SK-N-MC (cell line): ENCODE results near the gene GRB10.

ENCODE experiments used
- DNase-seq: peaks from one replicate; pipeline ENCODE4 v3.0.0-alpha.2; 2011; ENCODE audit warnings: low read depth, low spot score
- H3K27ac ChIP-seq: fragments of 200-600 bp; sonication (generic); 2 replicates; pipeline ENCODE4 v1.5.1; 2016; ENCODE audit warnings: mixed run types
- H3K36me3 ChIP-seq: fragments of 200-600 bp; sonication (generic); 2 replicates; pipeline ENCODE4 v1.6.1; 2017; ENCODE audit warnings: antibody characterized with exemption, low read length, mixed read lengths; ENCODE audit not compliant: insufficient read depth
- H3K4me3 ChIP-seq: fragments of 200-600 bp; sonication (generic); 2 replicates; pipeline ENCODE4 v1.5.1; 2016
- H3K9ac ChIP-seq: fragments of 200-600 bp; sonication (generic); 2 replicates; pipeline ENCODE4 v1.8.0; 2017; ENCODE audit warnings: mixed run types, mixed read lengths; ENCODE audit not compliant: insufficient read length
- H3K9me3 ChIP-seq: fragments of 200-600 bp; sonication (generic); 2 replicates; pipeline ENCODE4 v1.6.1; 2017; ENCODE audit warnings: low read depth, mild to moderate bottlenecking, antibody characterized with exemption, low read length, moderate library complexity, mixed read lengths
- EZH2 ChIP-seq: fragments of 200-600 bp; sonication (generic); IDR thresholded peaks from one replicate; pipeline ENCODE4 v1.6.1; 2017; ENCODE audit warnings: antibody characterized with exemption
- FOXP2 ChIP-seq: optimal IDR thresholded peaks from 2 replicates; pipeline ENCODE3; 2011; ENCODE audit warnings: mild to moderate bottlenecking, moderate library complexity; ENCODE audit not compliant: insufficient read depth; ENCODE audit errors: extremely low read length, control extremely low read depth
- POLR2AphosphoS5 ChIP-seq: IDR thresholded peaks from 2 replicates; pipeline ENCODE4 v1.6.1; 2012; ENCODE audit warnings: mild to moderate bottlenecking, low read depth, low read length, borderline replicate concordance

GRB10 gene

GRCh38 chr7:50648076-50648475, 134.6 kb downstream of the GRB10 start:
- peaks cover 7% of the 10 kb centered on the region; the same call in 1 of the 2 replicates for H3K36me3 ChIP-seq
- H3K4me3 ChIP-seq = no peak overlapping the region
- DNase-seq = no peak
- no peak overlapping the region for H3K9ac ChIP-seq
- no peak overlapping the region for H3K27ac ChIP-seq
- H3K9me3 ChIP-seq = no peaks in the 10 kb centered on the region
- TF ChIP-seq POLR2AphosphoS5 (no peak), EZH2 (no peak), FOXP2 (no peak)

- no peak overlapping the region for H3K4me3 ChIP-seq
- no peak for DNase-seq
- H3K36me3 ChIP-seq = peaks cover 4% of the 10 kb centered on the region; the same call in 1 of the 2 replicates
- H3K27ac ChIP-seq = no peak overlapping the region
- no peak overlapping the region for H3K9ac ChIP-seq
- H3K9me3 ChIP-seq = no peaks in the 10 kb centered on the region
- TF ChIP-seq POLR2AphosphoS5 (no peak), EZH2 (no peak), FOXP2 (no peak)
Measured at GRCh38 chr7:50647286-50647980, 135.3 kb downstream of the GRB10 start.

GRCh38 chr7:50646069-50646468, 136.6 kb downstream of the GRB10 start:
- H3K36me3 ChIP-seq = peaks cover 4% of the 10 kb centered on the region; the same call in 1 of the 2 replicates
- TF ChIP-seq FOXP2 (no peak), EZH2 (no peak), POLR2AphosphoS5 (no peak)
- H3K4me3 ChIP-seq = no peak overlapping the region
- no peak for DNase-seq
- no peak overlapping the region for H3K27ac ChIP-seq
- no peaks in the 10 kb centered on the region for H3K9me3 ChIP-seq
- H3K9ac ChIP-seq = no peak overlapping the region

- TF ChIP-seq FOXP2 = no peak
- Histone ChIP-seq H3K4me3 (no peak overlapping the region), H3K27ac (no peak overlapping the region), H3K9ac (no peak overlapping the region), H3K36me3 (no peaks in the 10 kb centered on the region; the same call in 1 of the 2 replicates), H3K9me3 (no peaks in the 10 kb centered on the region)
- DNase-seq = no peak
Measured at GRCh38 chr7:50645186-50645585, 137.5 kb downstream of the GRB10 start.

- no peak overlapping the region for H3K4me3 ChIP-seq
- no peak overlapping the region for H3K9ac ChIP-seq
- TF ChIP-seq EZH2 = no peak
- TF ChIP-seq FOXP2 = no peak
- no peak for TF ChIP-seq POLR2AphosphoS5
- H3K9me3 ChIP-seq = no peaks in the 10 kb centered on the region
- H3K27ac ChIP-seq = no peak overlapping the region
- no peaks in the 10 kb centered on the region; the same call in 1 of the 2 replicates for H3K36me3 ChIP-seq
- no peak for DNase-seq
Measured at GRCh38 chr7:50644586-50644985, 138.1 kb downstream of the GRB10 start.

GRCh38 chr7:50644114-50644513, 138.6 kb downstream of the GRB10 start:
- Histone ChIP-seq H3K9me3 (no peaks in the 10 kb centered on the region), H3K4me3 (no peak overlapping the region), H3K9ac (no peak overlapping the region), H3K27ac (no peak overlapping the region), H3K36me3 (no peaks in the 10 kb centered on the region; the same call in 1 of the 2 replicates)
- DNase-seq = no peak
- TF ChIP-seq FOXP2 (no peak), POLR2AphosphoS5 (no peak), EZH2 (no peak)

GRCh38 chr7:50641442-50642405, 141.0 kb downstream of the GRB10 start:
- Histone ChIP-seq H3K27ac (no peak overlapping the region), H3K9me3 (no peaks in the 10 kb centered on the region), H3K4me3 (no peak overlapping the region), H3K36me3 (peaks cover 4% of the 10 kb centered on the region; the same call in 1 of the 2 replicates), H3K9ac (no peak overlapping the region)
- DNase-seq = no peak
- TF ChIP-seq FOXP2 = no peak
- TF ChIP-seq EZH2 = no peak
- TF ChIP-seq POLR2AphosphoS5 = no peak

GRCh38 chr7:50640779-50641178, 141.9 kb downstream of the GRB10 start:
- TF ChIP-seq EZH2 = no peak
- TF ChIP-seq FOXP2 = no peak
- no peak overlapping the region for H3K27ac ChIP-seq
- H3K9ac ChIP-seq = no peak overlapping the region
- peaks cover 4% of the 10 kb centered on the region; the same call in 1 of the 2 replicates for H3K36me3 ChIP-seq
- no peaks in the 10 kb centered on the region for H3K9me3 ChIP-seq
- no peak overlapping the region for H3K4me3 ChIP-seq
- DNase-seq = no peak
